Activated gamma-delta T cell (primary cell): Measurements from ENCODE around the gene TMEM81.
A peak's percentile ranks its signal among the peaks of the same experiment; 100 is the strongest.

Experiments
- DNase-seq: peaks from one replicate; lab custom pipeline; 2025; lab: John Stamatoyannopoulos, UW
- total RNA-seq, 2 donors: gene quantifications; one replicate each; lab custom pipeline; 2026; lab: John Stamatoyannopoulos, UW

TMEM81 gene, protein sequence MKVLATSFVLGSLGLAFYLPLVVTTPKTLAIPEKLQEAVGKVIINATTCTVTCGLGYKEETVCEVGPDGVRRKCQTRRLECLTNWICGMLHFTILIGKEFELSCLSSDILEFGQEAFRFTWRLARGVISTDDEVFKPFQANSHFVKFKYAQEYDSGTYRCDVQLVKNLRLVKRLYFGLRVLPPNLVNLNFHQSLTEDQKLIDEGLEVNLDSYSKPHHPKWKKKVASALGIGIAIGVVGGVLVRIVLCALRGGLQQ
- 2.8 to 3.3 reads per million in 2 donors for total RNA-seq

GRCh38 chr1:205084360-205084759 lies at the start of gene TMEM81:
Gene TMEM81 (minus strand): TSS chr1:205084460. CDS start chr1:205084320, 140 bp downstream.
- DNase-seq: no peak

DNA sequence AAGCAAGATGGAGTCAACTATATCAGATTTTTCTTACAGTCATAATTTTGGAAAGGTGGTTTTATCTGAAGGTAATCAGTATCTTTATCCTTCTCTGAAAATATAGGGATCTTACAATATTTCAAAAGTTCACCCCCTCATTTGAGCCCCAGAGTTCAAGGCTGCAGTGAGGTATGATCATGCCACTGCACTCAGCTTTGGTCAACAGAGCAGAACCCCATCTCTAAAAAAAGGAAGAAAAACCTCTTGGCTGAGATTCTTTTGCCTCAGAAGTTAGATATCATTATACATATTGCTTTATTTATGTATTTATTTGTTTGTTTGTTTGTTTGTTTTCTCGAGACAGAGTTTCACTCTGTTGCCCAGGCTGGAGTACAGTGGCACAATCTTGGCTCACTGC lies 49.0 kb upstream of the TMEM81 start:
- no peak for DNase-seq

- no peak for DNase-seq
Measured at GRCh38 chr1:205129447-205130029, 45.3 kb upstream of the TMEM81 start.

GRCh38 chr1:205128050-205128449 lies 43.8 kb upstream of the TMEM81 start:
- no peak for DNase-seq

- no peak for DNase-seq
Measured at GRCh38 chr1:205127646-205128045, 43.4 kb upstream of the TMEM81 start.

GRCh38 chr1:205124726-205125125 lies 40.5 kb upstream of the TMEM81 start:
- no peak for DNase-seq

DNA sequence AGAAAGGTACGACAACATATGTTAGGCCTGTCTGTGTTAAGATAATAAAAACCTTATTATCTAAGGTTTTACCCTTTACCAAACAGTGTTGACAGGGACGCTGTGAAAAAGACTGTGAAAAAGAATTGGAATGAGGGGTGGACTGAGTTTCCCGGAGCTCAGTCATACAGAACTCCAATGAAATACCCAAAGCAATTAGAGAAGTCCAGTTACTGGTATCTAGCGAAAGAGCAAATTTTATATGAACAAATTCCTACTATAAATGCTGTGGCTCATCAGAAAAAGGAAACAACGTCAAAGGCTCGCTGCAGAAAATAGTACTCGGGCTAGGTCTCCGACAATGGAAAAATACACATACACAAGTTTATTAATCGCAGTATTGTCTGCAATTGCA lies 38.2 kb upstream of the TMEM81 start:
- DNase-seq: no peak

GRCh38 chr1:205121660-205122488 lies 37.6 kb upstream of the TMEM81 start, which contains the start of gene RBBP5:
Gene RBBP5 (minus strand): TSS chr1:205121978. CDS start chr1:205121873, 105 bp downstream.
- peak; percentile 87 for DNase-seq

- DNase-seq: no peak
Measured at GRCh38 chr1:205118752-205119151, 34.5 kb upstream of the TMEM81 start.

DNA sequence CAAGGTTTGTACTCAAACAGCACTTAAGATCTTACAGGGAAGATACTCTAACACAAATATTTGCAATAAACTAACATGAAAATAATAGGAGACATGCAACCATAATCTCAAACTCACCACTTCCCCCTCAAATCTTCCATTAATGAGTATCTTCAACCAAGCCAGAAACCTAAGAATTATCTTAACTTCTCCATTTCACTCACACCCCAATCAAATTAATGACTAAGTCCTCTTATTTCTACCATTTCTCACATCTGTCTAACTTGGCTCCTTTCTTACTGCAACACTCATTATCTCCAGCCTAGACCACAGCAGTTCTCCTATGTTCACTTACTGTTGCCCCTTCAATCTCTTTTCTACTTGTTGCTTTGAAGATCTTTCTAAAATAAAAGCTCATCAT lies 27.1 kb upstream of the TMEM81 start:
- no peak for DNase-seq

GRCh38 chr1:205109711-205110110 lies 25.5 kb upstream of the TMEM81 start:
- DNase-seq: no peak

GRCh38 chr1:205109269-205109668 lies 25.0 kb upstream of the TMEM81 start:
- DNase-seq: no peak

GRCh38 chr1:205108464-205108863 lies 24.2 kb upstream of the TMEM81 start:
- DNase-seq: no peak

- no peak for DNase-seq
Measured at GRCh38 chr1:205107327-205107726, 23.1 kb upstream of the TMEM81 start.

DNA sequence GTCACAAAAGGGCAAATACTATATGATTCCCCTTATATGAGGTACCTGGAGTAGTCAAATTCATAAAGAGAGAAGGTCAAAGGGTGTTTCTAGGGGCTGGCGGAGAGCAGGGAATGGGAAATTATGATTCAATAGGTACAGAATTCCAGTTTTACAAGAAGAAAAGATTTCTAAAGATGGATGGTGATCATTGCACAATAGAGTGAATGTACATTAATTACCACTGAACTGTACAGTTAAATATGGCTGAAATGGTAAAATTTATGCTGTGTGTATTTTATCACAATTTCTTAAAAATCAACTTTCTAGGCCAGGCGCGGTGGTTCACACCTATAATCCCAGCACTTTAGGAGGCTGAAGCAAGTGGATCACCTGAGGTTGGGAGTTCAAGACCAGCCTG lies 18.1 kb upstream of the TMEM81 start:
- DNase-seq: no peak

DNA sequence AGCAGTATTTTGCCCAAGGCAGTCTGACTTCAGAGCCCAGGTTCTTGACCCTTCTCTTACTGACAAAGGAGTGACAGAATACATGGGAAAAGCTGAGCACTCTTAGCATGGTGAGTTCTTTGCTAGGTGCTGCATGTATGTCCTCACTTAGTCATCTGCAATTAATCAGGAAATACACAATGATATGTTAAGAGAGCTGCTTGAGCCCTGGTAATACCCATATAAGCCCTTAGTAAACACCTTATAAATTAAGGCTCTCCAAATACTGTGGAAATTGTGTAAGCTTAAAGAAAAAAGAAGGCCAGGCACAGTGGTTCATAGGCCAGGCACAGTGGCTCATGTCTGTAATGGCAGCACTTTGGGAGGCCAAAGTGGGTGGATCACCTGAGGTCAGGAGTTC lies 14.0 kb upstream of the TMEM81 start:
- no peak for DNase-seq

DNA sequence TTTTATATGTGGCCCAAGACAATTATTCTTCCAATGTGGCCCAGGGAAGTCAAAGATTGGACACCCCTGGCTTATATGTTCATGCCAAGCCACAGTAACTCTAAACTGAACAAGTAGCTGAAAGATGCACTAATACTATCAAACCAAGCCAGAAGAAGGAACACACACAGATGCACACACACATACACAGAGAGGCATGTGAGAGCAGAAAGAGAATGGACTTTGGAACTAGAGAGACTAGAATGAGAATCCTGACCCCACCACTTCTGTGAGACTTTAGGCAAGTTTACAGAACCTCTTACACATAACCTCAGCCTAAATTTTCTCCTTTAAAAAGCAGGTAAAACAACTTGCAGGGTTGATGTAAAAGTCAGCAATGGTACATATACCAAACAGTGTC lies 11.2 kb upstream of the TMEM81 start:
- no peak for DNase-seq

- DNase-seq: no peak
Measured at GRCh38 chr1:205091043-205091740, 6.9 kb upstream of the TMEM81 start.

DNA sequence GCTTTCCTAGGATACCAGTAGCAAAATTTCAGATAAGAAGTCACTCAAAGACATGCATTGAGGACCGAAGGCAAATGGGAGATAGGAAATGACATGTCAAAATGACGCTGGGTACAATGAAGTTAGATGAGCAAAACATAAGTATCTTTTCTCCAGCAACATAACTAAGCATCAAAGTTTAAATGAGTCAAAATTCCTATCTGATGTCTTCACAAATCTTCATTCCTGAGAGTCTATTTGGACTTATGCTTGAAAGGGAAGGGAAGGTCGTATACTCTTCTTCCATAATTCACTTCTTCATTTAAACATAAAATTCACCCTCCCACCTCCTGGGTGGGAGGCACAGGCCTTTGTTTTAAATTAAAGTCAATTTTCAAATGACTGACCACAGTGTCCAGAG lies 4.1 kb upstream of the TMEM81 start:
- no peak for DNase-seq

- no peak for DNase-seq
Measured at GRCh38 chr1:205082431-205082830, 1.8 kb downstream of the TMEM81 start.

DNA sequence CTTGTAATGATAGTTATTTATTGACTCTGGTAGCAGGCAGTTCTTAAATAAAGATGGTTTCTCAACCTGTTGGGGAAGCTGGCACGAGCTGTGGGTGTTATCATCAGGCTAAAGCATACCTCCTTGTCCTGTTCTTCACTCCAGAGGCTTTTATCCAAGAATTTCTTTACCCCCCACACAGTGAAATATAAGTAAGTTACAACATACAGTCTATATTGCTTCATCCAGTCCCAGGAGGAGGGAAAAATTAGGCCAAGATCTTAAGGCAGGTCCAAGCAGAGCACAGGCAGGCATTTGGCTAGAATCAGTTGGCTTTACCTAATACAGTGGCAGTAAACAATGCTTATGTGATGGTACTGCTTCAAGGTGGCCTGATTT lies 6.3 kb downstream of the TMEM81 start:
- DNase-seq: no peak
